HG03060 (cell line): ENCODE results near the gene ACTL6B.

ENCODE experiments used
- ATAC-seq: cut with Tn5 transposase; IDR thresholded peaks from one replicate; pipeline ENCODE4 v1.9.1; 2021; ENCODE audit warnings: low read depth, moderate number of reproducible peaks; ENCODE audit not compliant: unreplicated experiment

Gene ACTL6B

DNA sequence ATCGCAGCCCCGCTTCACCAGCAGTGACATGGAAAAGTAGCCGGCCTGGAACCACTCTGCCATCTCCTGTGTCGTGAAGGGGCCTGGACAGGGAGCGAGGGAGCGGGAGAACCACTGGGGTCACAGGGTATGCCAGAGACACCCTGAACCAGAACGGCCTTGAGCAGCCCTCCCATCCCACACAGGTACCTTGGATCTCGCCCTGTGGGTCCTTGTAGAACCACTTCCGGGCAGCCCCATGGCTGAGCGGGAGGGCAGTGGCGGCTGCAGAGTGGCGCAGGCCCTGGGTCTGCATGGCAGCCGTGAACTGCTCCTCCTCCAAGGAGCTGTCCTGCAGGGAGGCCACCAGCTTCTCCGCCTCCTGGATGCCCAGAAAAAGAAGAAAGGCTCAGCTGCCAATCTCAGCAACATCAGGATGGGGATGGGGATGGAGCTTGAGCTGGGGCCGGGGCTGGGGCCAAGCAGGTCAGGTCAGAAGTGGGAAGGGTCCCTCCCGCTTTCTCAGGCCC is 28.3 kb upstream of the ACTL6B start:
- ATAC-seq = no peak

DNA sequence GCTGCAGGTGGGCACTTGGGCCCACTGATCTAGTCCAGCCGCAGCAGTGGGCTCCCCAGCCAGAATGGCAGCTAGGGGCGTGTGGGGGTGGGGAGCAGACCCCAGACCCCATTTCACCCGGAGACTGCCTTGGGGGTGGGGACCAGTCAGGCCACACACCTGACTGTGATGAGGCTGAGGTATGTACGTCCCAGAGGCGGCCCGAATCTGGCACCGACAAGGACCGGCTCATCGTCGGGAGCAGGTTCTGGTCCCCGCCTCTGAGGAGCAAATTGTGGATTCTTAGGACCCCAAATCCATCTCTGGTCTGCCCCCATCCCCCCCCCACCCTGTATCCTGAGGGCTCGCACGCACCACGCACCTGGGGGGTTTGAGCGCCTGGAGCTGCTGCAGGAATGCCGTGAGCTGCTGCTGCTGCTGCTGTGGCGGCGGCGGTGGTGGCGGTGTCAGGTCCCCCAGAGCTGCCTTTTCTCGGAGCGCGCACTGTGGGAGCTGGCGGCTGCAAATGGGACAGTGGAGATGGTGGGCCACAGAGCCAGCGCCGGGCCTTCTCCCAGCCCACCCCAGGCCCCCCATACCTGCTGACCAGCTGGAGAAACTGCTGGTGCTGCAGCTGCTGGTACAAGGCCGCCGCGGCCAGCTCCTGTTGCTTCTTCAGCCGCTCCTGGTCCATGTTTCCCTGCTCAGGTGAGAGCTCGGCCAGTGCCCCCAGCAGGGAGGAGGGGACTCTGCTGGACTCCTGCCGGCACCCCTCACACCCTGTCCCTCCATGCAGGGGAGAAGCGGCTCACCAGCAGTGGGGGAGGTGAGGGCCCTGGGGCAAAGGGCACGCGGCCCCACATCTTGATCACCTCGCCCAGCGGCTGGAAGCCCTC is 27.6 kb upstream of the ACTL6B start:
- ATAC-seq = no peak

DNA sequence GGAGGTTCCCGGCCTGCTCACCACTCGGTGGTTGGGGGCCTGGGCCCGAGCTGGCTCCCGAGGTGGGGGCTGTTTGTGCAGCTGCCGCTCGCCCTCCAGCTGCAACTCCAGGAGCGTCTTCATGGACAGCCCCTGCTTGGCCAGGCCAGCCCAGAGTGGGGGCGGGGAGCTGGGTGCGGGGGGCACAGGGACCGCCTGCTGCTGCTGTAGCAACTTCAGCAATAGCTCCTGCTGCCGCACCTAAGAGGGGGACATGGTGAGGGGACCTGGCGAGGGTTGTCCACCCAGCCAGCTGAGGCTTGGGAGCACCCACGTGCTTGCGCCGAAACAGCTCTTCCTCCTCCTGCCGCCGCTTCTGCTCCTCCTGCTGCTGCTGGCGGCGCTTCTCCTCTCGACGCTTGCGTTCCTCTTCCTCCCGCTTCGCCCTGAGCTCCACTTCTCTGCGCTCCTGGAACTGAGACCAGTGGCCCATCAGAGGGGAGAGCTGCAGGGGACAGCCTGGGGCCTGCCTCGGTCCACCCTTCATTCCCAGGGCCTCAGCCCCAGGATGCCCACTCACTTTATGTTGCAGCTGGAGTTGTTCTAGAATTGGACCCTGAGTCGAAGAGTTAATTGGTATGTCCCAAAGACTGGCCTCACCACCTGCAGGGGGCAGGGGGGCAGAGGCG is 26.9 kb upstream of the ACTL6B start:
- no peak for ATAC-seq

DNA sequence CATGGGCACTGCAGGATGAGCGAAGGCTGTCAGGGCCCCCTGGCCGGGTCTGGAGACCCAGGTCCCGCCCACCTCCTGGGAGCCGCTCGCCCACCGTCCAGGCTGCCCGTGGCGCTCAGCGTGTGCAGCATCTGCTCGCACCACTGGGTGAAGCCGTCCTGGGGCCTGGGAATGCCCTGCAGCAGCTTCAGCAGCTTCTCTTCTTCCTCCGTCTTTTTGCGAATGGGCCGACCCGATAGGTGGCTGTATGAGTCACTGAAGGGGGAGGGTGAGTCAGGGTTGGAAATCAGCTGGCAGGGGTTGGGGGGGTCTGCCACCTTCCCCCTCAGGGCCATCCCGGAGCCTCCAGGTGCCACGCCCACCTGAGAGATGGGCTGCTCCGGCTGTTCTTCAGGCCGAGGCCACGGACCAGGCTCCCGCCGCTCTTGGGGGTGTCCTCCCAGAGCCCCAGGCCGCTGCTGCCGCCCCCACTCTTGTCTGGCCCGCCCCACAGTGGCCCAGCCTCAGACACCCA is 26.0 kb upstream of the ACTL6B start:
- no peak for ATAC-seq

DNA sequence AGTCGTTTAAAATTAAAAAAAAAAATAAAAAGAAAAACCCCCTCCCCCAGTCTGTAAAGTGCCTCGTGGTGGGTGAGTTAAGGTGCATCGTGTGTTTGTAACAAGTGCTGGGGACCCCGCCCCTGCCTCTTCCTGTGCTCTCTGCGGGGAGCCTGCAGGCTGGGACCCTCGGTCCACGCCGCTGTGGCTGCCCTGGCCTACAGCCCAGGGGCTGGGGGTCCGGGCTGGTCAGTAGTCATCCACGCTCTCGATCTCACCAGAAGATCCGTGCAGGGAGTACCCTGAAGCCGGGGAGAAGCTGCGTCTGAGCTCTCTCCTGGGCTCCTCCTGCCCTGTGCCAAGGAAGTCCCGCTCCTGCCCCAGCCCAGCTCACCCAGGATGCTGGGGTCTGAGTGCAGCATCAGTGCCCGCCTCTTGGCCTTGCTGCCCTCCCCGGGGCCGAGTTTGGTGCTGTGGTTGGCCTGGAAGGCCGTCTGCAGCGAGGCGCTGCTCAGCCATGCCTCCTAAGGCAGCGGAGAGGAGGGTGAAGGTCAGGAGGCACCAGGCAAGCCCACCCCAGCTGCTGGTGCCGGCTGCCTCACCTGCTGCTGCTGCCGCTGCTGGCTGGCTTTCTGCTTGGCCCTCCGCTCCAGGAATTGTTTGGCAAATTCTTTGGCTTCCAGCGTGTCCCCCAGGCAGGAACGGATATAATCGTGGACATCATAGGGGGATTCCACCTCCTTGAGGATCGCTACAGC is 25.4 kb upstream of the ACTL6B start:
- no peak for ATAC-seq

DNA sequence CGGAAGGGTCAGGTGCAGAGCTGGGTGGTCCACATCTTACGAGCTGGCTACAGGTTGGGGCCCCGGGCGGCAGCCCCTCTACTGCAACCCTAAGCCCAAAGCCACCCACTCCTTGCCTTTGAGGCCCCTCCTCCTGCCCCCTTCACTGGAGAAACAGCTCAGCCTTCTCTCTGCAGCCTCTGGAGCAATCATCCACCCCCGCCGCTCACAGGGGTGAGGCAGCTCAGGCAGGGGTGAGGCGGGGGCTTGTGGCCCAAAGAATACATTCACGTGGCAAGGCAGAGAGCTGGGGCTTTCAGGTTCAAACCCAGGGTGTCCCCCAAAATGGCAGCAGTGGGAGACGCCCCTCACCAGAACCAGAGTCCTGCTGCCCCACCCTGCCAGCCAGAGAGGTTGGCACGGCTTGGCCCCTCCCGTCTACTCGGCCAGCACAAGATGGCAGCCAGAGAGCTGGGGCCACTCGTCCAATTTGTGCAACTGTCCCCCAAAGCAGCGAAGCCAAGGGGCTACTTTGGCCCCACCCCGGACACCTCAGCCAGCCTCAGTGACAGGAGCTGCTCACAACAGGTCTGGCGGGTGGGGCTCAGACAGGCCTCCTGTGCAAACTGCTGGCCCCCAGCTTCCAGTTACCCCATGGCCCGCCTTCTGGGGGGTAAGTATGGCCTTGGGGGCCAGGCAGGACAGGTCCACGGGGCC is 24.5 kb upstream of the ACTL6B start:
- no peak for ATAC-seq

DNA sequence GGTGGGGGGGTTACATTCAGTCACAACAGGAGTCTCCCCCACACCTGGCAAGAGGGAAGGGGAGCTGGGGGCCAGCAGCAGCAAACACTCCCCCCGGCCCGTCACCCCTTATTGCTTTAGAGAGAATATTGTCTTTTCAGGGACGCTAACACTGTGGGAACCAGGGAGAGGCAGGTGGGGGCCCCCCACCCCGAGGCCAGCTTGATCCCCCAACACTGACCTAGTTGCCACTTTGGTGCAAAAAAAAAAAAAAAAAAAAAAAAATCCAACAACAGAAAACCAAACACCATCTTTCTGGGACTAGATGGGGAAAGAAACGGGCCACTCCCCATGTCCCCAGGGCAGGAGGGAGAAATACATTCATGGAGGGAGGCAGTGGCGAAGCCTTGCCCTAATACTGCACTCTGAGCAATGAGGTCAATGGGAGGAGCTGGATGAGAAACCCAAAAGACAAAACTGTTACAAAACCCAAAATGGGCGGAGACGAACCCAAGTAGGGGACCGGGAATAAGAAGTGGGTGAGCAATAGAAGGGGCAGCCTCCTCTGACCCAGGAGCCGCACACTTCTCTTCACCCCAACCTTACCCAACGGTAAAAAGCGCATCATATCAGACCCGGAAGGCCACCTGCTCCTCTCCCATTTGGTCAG is 23.8 kb upstream of the ACTL6B start:
- no peak for ATAC-seq

DNA sequence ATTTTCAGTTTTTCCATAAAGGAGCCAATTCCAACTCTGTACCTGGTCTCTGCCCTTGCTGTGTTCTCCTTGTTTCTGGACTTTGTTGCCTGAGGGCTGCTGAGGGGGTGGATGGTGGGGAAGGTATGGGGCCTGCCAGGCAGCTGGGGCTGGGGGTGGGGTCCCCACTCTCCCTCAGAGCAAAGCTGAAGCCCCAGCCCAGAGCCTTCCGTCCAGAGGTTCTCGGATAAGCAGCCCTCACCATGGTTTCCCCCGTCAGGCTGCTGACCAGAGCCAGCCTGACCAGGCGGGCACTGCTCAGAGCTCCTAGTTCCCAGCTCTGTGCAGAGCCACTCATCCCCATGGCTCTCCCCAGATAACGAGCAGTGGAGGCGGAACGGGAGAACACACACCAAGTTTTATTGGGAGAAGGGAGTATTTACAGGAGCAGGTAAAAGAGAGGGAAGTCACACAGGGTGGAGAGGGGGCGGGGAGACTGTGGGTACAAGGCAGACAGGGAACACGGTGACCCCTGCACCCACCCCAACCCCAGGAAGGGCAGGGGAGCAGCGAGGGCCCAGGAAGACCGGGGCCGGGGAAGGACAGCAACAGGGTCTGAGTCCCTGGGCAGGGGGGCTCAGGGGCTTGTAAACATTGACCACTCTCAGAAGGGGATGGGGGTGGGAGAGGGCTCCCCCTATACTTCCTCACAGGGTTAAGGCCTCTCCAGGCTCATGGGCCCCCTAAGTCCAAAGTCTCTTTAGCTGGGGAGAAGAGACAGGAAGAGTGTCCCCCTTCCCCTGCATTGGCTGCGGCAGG is 23.1 kb upstream of the ACTL6B start:
- ATAC-seq = no peak

DNA sequence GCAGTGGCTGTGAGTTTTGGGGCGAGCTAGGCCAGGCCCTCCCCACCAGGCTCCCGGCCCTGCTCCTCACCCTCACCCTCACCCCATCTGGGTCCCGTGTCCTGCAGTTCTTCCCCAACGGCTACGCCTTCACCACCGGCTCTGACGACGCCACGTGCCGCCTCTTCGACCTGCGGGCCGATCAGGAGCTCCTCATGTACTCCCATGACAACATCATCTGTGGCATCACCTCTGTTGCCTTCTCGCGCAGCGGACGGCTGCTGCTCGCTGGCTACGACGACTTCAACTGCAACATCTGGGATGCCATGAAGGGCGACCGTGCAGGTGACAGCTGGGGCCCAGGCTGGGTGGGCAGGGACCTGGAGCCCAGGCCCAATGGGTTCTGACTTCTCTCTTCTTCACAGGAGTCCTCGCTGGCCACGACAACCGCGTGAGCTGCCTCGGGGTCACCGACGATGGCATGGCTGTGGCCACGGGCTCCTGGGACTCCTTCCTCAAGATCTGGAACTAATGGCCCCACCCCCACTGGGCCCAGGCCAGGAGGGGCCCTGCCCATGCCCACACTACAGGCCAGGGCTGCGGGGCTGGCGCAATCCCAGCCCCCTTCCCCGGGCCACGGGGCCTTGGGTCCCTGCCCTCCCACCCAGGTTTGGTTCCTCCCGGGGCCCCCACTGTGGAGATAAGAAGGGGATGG is 22.2 kb upstream of the ACTL6B start:
- no peak for ATAC-seq

DNA sequence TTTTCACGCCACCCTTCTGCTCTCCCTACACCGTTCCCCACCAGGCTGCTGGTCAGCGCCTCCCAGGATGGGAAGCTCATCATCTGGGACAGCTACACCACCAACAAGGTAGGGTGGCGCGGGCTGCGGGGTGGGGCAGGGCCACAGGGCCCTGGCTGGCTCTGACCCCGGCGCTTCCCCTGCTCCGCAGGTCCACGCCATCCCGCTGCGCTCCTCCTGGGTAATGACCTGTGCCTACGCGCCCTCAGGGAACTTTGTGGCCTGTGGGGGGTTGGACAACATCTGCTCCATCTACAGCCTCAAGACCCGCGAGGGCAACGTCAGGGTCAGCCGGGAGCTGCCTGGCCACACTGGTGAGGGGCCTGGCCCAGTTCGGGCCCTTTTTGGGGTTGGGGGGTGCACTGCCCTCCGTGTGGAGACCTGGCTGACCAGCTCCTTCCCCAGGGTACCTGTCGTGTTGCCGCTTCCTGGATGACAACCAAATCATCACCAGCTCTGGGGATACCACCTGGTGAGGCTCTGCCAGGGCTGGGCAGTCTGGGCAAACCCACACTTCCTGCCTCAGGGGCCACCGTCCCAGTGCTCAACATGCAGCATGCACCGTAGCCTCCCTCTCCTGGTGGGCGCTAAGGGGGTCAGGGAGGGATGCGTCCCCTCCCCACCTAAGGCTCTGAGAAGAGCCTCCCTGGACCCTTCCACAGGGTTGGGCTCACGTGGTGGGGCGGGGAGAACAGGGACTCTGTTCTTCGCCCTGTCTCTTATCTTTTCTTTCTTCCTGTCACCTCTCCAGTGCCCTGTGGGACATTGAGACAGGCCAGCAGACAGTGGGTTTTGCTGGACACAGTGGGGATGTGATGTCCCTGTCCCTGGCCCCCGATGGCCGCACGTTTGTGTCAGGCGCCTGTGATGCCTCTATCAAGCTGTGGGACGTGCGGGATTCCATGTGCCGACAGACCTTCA is 21.3 kb upstream of the ACTL6B start:
- no peak for ATAC-seq

DNA sequence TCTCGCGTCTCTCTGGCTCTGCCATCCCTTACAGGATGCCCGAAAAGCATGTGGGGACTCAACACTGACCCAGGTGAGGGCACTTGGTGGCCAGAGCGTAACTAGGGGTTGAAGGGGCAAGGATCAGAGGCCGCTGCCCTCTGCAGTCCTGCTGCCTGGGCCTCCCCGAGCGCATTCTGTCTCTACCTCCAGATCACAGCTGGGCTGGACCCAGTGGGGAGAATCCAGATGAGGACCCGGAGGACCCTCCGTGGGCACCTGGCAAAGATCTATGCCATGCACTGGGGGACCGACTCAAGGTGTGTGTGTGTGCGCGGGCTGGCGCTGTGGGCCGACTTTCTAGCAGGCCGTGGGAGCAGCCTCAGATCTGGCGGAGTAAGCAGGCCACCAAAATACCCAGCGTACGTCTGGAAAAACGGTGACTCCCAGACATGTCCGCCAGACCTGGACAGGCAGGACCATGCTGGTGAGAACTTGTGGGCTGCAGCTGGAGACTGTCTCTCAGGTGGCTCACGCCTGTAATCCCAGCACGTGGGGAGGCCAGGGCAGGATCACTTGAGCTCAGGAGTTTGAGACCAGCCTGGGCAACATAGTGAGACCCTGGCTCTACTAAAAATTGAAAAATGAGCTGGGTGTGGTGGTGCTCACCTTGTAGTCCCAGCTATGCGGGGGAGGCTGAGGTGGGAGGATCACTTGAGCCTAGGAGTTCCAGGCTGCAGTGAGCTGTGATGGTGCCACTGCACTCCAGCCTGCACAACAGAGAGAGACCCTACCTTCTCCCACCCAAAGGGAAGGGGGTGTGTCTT is 20.5 kb upstream of the ACTL6B start:
- no peak for ATAC-seq

DNA sequence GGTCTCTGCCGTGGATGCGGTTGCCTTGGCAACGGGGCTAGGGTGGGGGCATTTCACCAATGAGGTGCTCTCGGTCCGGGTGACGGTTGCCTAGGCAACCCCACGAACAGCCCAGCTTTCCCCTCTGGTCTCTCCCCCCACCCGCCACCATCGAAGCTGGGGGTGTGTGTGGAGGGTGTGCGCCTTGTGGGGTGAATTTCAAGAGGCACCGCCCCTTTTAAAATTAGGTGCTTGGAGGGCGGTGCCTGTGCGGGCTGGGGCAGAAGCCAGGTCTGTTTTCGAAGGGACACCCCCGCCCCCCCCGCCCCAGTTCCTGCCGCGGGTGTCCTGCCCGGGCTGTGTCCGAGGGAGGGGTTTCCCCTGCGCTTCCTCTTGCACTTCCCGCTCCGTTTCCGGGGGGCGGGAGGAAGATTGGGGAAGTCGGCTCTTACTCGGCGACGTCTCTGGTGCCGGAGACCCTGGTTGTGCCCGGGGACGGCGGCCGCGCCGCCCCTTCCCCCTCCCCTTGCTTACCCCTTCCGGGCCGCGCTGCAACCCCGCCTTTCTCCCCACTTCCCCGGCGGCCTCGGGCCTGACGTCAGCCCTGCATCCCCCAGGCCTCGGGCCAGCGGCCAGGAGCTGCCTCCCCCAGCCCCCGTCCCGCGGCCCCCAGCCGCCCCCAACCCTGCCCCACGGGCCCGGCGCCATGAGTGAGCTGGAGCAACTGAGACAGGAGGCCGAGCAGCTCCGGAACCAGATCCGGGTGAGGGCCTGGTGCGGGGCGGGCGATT is 19.5 kb upstream of the ACTL6B start:
- no peak for ATAC-seq

DNA sequence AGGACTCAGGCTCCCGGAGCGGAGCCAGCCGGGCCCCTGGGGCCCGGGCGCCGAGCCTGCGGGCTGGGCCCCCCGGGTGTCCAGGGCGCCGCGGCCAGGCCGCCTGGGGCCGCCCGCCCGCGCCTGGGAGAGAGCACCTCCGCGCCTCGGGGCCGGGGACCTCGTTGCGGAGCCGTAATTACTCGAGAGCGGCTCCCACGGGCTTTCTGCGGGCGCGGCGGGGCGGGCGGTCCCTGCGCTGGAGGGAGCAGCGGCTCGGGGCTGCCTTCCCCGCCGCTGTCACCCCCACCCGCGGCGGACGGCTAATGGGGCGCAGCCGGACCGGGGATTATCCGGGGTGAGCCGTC is 18.8 kb upstream of the ACTL6B start:
- no peak for ATAC-seq

DNA sequence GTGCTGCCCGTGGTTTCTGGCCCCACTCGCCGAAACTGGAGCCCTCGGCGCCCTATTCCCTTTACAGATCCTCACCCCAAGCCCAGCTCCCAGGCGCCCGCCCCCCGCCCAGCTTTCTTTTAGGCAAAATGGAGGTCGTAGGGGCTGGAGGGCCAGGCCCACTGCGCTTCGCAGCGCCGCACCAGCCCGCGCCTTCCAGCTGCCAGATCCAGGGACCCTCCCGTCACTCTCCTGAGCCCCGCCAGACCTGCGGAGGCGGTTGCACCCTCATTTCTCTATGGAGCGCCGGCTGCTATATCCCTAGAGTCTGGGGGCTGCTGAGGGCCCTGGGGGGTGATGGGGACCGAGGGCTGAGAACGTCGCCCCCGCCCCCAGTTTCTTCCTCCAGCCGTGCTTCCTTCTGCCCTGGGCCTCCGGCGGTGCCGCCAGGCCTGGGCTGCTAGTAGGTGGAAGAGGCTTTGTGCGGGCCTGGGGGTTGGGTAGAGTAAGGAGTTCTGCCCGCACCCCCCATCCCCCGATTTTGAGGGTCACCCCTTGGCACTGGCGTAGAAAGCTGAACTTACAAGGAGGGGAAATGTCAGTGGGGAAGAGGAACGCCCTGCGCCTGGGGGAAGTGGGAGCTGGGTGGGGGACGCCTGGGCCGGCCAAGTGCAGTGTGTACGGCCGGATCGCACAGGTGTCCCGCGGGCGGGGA is 18.3 kb upstream of the ACTL6B start:
- no peak for ATAC-seq

DNA sequence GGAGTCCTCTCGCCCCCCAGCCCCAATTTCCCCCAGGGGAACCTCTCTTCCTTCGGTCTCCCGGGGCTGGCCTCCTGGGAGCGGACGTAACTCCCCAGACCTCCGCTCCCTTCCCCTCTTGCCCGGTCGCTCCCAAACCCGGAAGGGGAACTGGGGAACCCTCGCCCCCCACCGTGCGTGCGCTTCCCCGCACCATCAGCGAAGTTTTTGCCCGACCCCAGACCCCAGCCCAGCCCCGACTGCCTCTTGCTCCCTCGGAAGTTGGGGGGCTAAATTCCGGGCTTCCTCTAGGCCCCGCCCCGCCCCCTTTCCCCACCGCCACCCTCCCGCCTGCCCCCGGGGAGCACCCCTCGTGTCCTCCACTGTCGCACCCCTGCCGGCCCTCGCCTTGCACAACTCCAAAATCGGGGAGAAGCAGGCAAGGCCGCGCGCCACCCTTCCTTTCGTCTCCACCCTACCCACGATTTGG is 17.7 kb upstream of the ACTL6B start:
- ATAC-seq = no peak
